Panc1 (cell line): Measurements from ENCODE around the gene OPN1SW. TPM values are rescaled to one million over a fixed set of nuclear protein-coding genes. Genes with fewer than 3 reads are reported as not detected.

Experiments used
- ATAC-seq: fragments of 200-7000 bp; cut with Tn5 transposase; 2 replicates; pipeline ENCODE4 v1.9.1; 2020; ENCODE audit warnings: mild to moderate bottlenecking, moderate library complexity
- BruUV-seq: library from RNA; stranded (reverse); fragments of 400-500 nt; replicated peaks from 2 replicates; lab custom pipeline; 2021; lab: Mats Ljungman, UMichigan
- CTCF ChIA-PET: fragments of 300-600 bp; sonication (Branson Sonifier 250); formaldehyde crosslinking; loops from one replicate; lab custom pipeline; 2022; ENCODE audit warnings: antibody characterized with exemption; lab: Charles Lee
- POLR2A ChIA-PET: fragments of 300-600 bp; sonication (Branson Sonifier 250); formaldehyde crosslinking; loops from one replicate; lab custom pipeline; 2022; ENCODE audit warnings: antibody characterized with exemption; lab: Charles Lee
- DNase-seq: peaks from one replicate; pipeline ENCODE4 v3.0.0-alpha.2; 2010; ENCODE audit warnings: low read depth, low spot score
- H3K27ac ChIP-seq: 2 replicates; pipeline ENCODE4 v1.5.1; 2011; ENCODE audit warnings: mild to moderate bottlenecking, low read length, inconsistent platforms
- H3K27me3 ChIP-seq: fragments of 200-500 bp; sonication (Bioruptor generic); 2 replicates; pipeline ENCODE4 v1.6.0; 2014; ENCODE audit warnings: low read length, inconsistent platforms; ENCODE audit not compliant: control insufficient read depth, insufficient read depth
- H3K36me3 ChIP-seq: fragments of 200-500 bp; sonication (Bioruptor generic); 2 replicates; pipeline ENCODE4 v1.5.1; 2014; ENCODE audit warnings: inconsistent platforms, mild to moderate bottlenecking, low read length, moderate library complexity; ENCODE audit not compliant: control insufficient read depth, insufficient read depth
- H3K4me1 ChIP-seq: 2 replicates; pipeline ENCODE4 v1.5.1; 2011; ENCODE audit warnings: inconsistent platforms, mild to moderate bottlenecking, low read length, moderate library complexity; ENCODE audit not compliant: control insufficient read depth, insufficient read depth
- H3K4me3 ChIP-seq, 2 experiments: 2 replicates each; pipeline ENCODE4 v1.5.1; 2011 to 2012; ENCODE audit warnings: low read depth in 2 of 2, low read length in 2 of 2, mild to moderate bottlenecking in 2 of 2, inconsistent platforms in 1 of 2, moderate library complexity in 1 of 2
- H3K9me3 ChIP-seq: fragments of 200-500 bp; sonication (Bioruptor generic); 2 replicates; pipeline ENCODE4 v1.5.1; 2014; ENCODE audit warnings: low read depth, mild to moderate bottlenecking, inconsistent platforms, low read length, moderate library complexity; ENCODE audit not compliant: control insufficient read depth, insufficient read depth
- POLR2AphosphoS5 ChIP-seq: IDR thresholded peaks from 2 replicates; pipeline ENCODE4 v1.6.1; 2012; ENCODE audit warnings: mild to moderate bottlenecking, low read depth, low read length, moderate library complexity
- SIN3A ChIP-seq: IDR thresholded peaks from 2 replicates; pipeline ENCODE4 v1.6.1; 2012; ENCODE audit warnings: low read depth, mild to moderate bottlenecking, low read length, moderate library complexity, borderline replicate concordance; ENCODE audit not compliant: insufficient read depth
- TCF7L2 ChIP-seq: IDR thresholded peaks from 2 replicates; pipeline ENCODE4 v1.6.1; 2011; ENCODE audit warnings: mild to moderate bottlenecking, low read depth, low read length, inconsistent platforms
- in situ Hi-C: cut with HindIII; loops from 2 replicates; pipeline ENCODE4 v1.10.0; 2016; ENCODE audit warnings: low sequenced_read_pairs, low pct_unique_long_range_greater_than_20kb
- intact Hi-C: fragments of 100-400 bp; cut with micrococcal nuclease; formaldehyde crosslinking; loops from one replicate; pipeline ENCODE4 v1.10.0; 2022; ENCODE audit not compliant: unreplicated experiment
- total RNA-seq: library from RNA; stranded (reverse); gene quantifications from one replicate; pipeline ENCODE4 v1.2.1, GENCODE V29; 2021; ENCODE audit not compliant: unreplicated experiment
- TF ChIP-seq, protein P1 (sequence below): fragments of 450-650 bp; IDR thresholded peaks from 2 replicates; pipeline ENCODE4 v1.5.1; 2017; ENCODE audit warnings: mild to moderate bottlenecking
- TF ChIP-seq, protein P2 (sequence below), 2 experiments: IDR thresholded peaks; 2 replicates each; pipeline ENCODE4 v1.6.1; 2011 to 2012; ENCODE audit warnings: low read depth in 2 of 2, control low read depth in 1 of 2, low read length in 1 of 2, mild to moderate bottlenecking in 1 of 2, moderate library complexity in 1 of 2; ENCODE audit not compliant: insufficient read depth in 1 of 2

The OPN1SW gene
- total RNA-seq, 1 experiment from 2014 or later: not detected

DNA sequence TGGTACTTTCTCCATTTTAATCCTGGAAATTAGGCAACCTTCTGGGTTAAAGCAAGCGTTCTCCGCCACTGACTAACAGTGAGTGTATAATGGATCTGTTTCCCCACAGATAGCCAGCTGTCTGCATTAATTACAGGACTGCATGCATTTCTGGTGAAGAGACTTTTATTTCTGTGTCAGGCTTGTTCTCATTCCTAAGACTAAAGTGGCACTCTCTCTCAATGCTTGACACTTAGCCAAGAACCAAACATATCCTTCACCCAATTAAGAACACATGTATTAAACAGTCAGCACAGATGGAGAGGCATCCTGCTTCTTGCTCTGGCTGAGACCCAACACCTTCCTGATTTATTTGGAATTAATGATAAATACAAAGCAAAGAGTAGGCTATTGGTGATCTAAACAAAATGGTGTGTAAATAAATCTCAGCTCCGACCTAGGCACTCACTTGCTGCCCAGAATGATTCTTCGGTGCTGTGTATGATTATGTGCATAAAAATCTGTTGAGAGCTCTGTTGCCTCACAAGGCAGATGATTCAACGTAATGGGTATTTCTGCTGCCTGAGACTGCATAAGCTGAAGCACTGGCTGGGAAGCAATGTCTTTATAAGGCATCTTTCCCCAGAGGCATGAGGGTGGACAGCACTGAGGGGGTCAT lies 19.6 kb downstream of the OPN1SW start:
- H3K27me3 ChIP-seq: no peaks in the 10 kb centered on the region
- ATAC-seq: no peak
- CTCF ChIA-PET: no interaction called here
- in situ Hi-C loops (no loop called here), intact Hi-C loops (no loop called here)
- no TSS peak for BruUV-seq
- no peak for DNase-seq
- H3K36me3 ChIP-seq: peaks cover 32% of the 10 kb centered on the region
- H3K9me3 ChIP-seq: no peaks in the 10 kb centered on the region
- no peak overlapping the region for H3K27ac ChIP-seq
- POLR2A ChIA-PET: no interaction called here
- no peak overlapping the region for H3K4me3 ChIP-seq
- no peaks in the 10 kb centered on the region for H3K4me1 ChIP-seq
- TF ChIP-seq, protein P1, sequence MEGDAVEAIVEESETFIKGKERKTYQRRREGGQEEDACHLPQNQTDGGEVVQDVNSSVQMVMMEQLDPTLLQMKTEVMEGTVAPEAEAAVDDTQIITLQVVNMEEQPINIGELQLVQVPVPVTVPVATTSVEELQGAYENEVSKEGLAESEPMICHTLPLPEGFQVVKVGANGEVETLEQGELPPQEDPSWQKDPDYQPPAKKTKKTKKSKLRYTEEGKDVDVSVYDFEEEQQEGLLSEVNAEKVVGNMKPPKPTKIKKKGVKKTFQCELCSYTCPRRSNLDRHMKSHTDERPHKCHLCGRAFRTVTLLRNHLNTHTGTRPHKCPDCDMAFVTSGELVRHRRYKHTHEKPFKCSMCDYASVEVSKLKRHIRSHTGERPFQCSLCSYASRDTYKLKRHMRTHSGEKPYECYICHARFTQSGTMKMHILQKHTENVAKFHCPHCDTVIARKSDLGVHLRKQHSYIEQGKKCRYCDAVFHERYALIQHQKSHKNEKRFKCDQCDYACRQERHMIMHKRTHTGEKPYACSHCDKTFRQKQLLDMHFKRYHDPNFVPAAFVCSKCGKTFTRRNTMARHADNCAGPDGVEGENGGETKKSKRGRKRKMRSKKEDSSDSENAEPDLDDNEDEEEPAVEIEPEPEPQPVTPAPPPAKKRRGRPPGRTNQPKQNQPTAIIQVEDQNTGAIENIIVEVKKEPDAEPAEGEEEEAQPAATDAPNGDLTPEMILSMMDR: no peak
- no peak for TF ChIP-seq POLR2AphosphoS5
- TF ChIP-seq TCF7L2: no peak
- TF ChIP-seq, protein P2, sequence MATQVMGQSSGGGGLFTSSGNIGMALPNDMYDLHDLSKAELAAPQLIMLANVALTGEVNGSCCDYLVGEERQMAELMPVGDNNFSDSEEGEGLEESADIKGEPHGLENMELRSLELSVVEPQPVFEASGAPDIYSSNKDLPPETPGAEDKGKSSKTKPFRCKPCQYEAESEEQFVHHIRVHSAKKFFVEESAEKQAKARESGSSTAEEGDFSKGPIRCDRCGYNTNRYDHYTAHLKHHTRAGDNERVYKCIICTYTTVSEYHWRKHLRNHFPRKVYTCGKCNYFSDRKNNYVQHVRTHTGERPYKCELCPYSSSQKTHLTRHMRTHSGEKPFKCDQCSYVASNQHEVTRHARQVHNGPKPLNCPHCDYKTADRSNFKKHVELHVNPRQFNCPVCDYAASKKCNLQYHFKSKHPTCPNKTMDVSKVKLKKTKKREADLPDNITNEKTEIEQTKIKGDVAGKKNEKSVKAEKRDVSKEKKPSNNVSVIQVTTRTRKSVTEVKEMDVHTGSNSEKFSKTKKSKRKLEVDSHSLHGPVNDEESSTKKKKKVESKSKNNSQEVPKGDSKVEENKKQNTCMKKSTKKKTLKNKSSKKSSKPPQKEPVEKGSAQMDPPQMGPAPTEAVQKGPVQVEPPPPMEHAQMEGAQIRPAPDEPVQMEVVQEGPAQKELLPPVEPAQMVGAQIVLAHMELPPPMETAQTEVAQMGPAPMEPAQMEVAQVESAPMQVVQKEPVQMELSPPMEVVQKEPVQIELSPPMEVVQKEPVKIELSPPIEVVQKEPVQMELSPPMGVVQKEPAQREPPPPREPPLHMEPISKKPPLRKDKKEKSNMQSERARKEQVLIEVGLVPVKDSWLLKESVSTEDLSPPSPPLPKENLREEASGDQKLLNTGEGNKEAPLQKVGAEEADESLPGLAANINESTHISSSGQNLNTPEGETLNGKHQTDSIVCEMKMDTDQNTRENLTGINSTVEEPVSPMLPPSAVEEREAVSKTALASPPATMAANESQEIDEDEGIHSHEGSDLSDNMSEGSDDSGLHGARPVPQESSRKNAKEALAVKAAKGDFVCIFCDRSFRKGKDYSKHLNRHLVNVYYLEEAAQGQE (IDR thresholded peaks at IDR 0.05; ENCODE audit: insufficient read depth in 1 of 2, low read depth in 2 of 2, low read length in 1 of 2): no peak
- TF ChIP-seq SIN3A: no peak

DNA sequence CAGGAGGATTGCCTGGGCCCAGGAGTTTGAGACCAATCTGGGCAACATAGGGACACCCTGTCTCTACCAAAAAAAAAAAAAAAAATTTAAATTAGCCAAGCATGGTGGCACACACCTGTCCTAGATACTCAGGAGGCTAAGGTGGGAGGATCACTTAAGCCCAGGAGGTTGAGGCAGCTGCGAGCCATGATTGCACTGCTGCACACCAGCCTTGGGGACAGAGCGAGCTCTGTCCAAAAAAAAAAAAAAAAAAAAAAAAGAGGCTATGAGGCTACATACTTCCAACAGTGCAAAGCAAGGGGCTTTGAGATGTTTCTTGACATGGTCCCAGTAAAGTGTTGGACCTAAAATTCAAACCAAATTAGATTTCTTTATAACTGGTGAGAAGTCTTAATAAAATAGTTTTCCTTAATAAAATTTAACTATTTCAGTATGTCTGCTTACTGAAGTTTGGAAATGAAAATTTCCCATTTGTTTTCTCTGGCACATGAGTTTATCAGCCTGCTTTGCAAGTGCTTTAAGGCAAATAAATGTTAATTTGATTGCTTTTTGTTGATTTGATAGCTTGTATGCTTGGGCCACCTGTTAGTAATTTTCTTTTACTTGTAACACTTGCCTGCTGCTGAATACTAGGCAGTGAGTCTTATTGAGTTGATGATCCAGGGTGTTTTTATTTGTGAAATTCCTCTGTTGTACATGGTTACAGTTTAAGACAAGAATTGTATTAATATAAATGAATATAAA lies 20.3 kb downstream of the OPN1SW start:
- BruUV-seq: no TSS peak
- Histone ChIP-seq H3K27ac (no peak overlapping the region), H3K27me3 (no peaks in the 10 kb centered on the region), H3K4me1 (no peaks in the 10 kb centered on the region), H3K36me3 (peaks cover 35% of the 10 kb centered on the region), H3K4me3 (no peak overlapping the region), H3K9me3 (no peaks in the 10 kb centered on the region)
- no peak for ATAC-seq
- intact Hi-C loops (no loop called here), in situ Hi-C loops (no loop called here)
- no peak for DNase-seq
- CTCF ChIA-PET: no interaction called here
- POLR2A ChIA-PET: interaction anchor here (0.8 kb wide), 1 partner anchor 13 kb away, joined by 3 read pairs; no protein-coding TSS in a partner anchor
- TF ChIP-seq, protein P2 (IDR thresholded peaks at IDR 0.05; ENCODE audit: insufficient read depth in 1 of 2, low read depth in 2 of 2, low read length in 1 of 2): no peak
